Spinal cord (tissue), 10 donors: ENCODE results near the gene MYH9. TPM values are rescaled to one million over a fixed set of nuclear protein-coding genes. Genes with fewer than 3 reads are reported as not detected.

Experiments used
- DNase-seq, 6 donors: peaks; one replicate each; pipeline versions ENCODE4 v3.0.0 to v3.0.0-alpha.2; 2013 to 2015; ENCODE audit warnings: low spot score in 6 of 6, low read depth in 4 of 6
- H3K27ac ChIP-seq: one replicate; pipeline ENCODE4 v1.5.1; 2013; ENCODE audit warnings: low read depth, low read length, control low read depth
- H3K27me3 ChIP-seq: one replicate; pipeline ENCODE4 v1.6.1; 2013; ENCODE audit warnings: low read length; ENCODE audit not compliant: control insufficient read depth, insufficient read depth
- H3K36me3 ChIP-seq: one replicate; pipeline ENCODE4 v1.6.1; 2013; ENCODE audit warnings: low read length; ENCODE audit not compliant: control insufficient read depth, insufficient read depth
- H3K4me1 ChIP-seq: one replicate; pipeline ENCODE4 v1.6.1; 2013; ENCODE audit warnings: low read length; ENCODE audit not compliant: control insufficient read depth, insufficient read depth
- H3K4me3 ChIP-seq: one replicate; pipeline ENCODE4 v1.5.1; 2013; ENCODE audit warnings: low read depth, low read length, control low read depth
- H3K9me3 ChIP-seq: one replicate; pipeline ENCODE4 v1.6.1; 2013; ENCODE audit warnings: low read length; ENCODE audit not compliant: control insufficient read depth, insufficient read depth
- WGBS: methylation state at CpG from one replicate; pipeline ENCODE4 v1.1.5; 2013; ENCODE audit warnings: missing lambda C conversion rate; ENCODE audit not compliant: insufficient coverage; 5-methylcytosine and 5-hydroxymethylcytosine counted together
- polyA plus RNA-seq, 2 donors: library from polyadenylated mRNA; unstranded; fragments of 120-200 nt; gene quantifications; one replicate each; pipeline ENCODE4 v1.2.1, GENCODE V29; 2013; ENCODE audit not compliant: insufficient read length in 2 of 2
- total RNA-seq, 2 donors: library from RNA; depleted of rRNA in 1 of 2; stranded (reverse); fragments of 120-200 nt in 1 of 2; fragments of >200 nt in 1 of 2; gene quantifications; one replicate each; pipeline versions ENCODE4 v1.2.3 to v1.2.4, GENCODE V29; 2013 to 2014
- donor health status: healthy.

The MYH9 gene
- total and polyA plus RNA-seq, 4 donors: 78.7 to 122 (median 88.2) TPM

- Histone ChIP-seq H3K36me3 (peaks cover 17% of the 10 kb centered on the region), H3K27ac (no peak overlapping the region), H3K4me3 (no peak overlapping the region), H3K4me1 (peaks cover 35% of the 10 kb centered on the region), H3K9me3 (no peaks in the 10 kb centered on the region), H3K27me3 (no peaks in the 10 kb centered on the region)
- 91% methylated on average over 12 of the region's 14 CpGs for WGBS
- no peak for DNase-seq
Observed at GRCh38 chr22:36377022-36377631, 10.6 kb downstream of the MYH9 start.

- peaks cover 17% of the 10 kb centered on the region for H3K36me3 ChIP-seq
- H3K27ac ChIP-seq: no peak overlapping the region
- H3K4me1 ChIP-seq: peaks cover 39% of the 10 kb centered on the region
- no CpG with 5 or more reads among the region's 3 CpGs for WGBS
- DNase-seq: no peak
- no peaks in the 10 kb centered on the region for H3K27me3 ChIP-seq
- no peaks in the 10 kb centered on the region for H3K9me3 ChIP-seq
- H3K4me3 ChIP-seq: no peak overlapping the region
Observed at GRCh38 chr22:36376265-36376664, 11.5 kb downstream of the MYH9 start.

- H3K27ac ChIP-seq: no peak overlapping the region
Observed at GRCh38 chr22:36375071-36375980, 12.4 kb downstream of the MYH9 start.

GRCh38 chr22:36374603-36375024, 13.2 kb downstream of the MYH9 start:
- 90% methylated on average over 10 of the region's 11 CpGs for WGBS

More at GRCh38 chr22:36375071-36375980, 12.4 kb downstream of the MYH9 start:
- DNase-seq: no peak
- Histone ChIP-seq H3K27me3 (no peaks in the 10 kb centered on the region), H3K4me1 (peaks cover 48% of the 10 kb centered on the region), H3K9me3 (no peaks in the 10 kb centered on the region), H3K4me3 (no peak overlapping the region), H3K36me3 (peaks cover 17% of the 10 kb centered on the region)
- 72% methylated on average over 7 of the region's 9 CpGs for WGBS

GRCh38 chr22:36373258-36373579, 14.5 kb downstream of the MYH9 start:
- H3K27ac ChIP-seq: no peak overlapping the region
- peaks cover 7% of the 10 kb centered on the region for H3K36me3 ChIP-seq
- WGBS: 69% methylated on average over 7 of the region's 7 CpGs
- H3K27me3 ChIP-seq: no peaks in the 10 kb centered on the region
- H3K4me1 ChIP-seq: peaks cover 50% of the 10 kb centered on the region
- no peak for DNase-seq
- no peak overlapping the region for H3K4me3 ChIP-seq
- no peaks in the 10 kb centered on the region for H3K9me3 ChIP-seq

More at GRCh38 chr22:36374603-36375024, 13.2 kb downstream of the MYH9 start:
- no peaks in the 10 kb centered on the region for H3K27me3 ChIP-seq
- peaks cover 9% of the 10 kb centered on the region for H3K36me3 ChIP-seq
- H3K4me1 ChIP-seq: peaks cover 44% of the 10 kb centered on the region
- no peak overlapping the region for H3K27ac ChIP-seq
- H3K4me3 ChIP-seq: no peak overlapping the region
- no peak for DNase-seq
- H3K9me3 ChIP-seq: no peaks in the 10 kb centered on the region

- Histone ChIP-seq H3K4me1 (peaks cover 56% of the 10 kb centered on the region), H3K27me3 (no peaks in the 10 kb centered on the region), H3K9me3 (no peaks in the 10 kb centered on the region), H3K36me3 (peaks cover 7% of the 10 kb centered on the region), H3K27ac (no peak overlapping the region), H3K4me3 (no peak overlapping the region)
- no peak for DNase-seq
- WGBS: no CpG with 5 or more reads among the region's 2 CpGs
Observed at GRCh38 chr22:36371920-36372319, 15.8 kb downstream of the MYH9 start.

- Histone ChIP-seq H3K9me3 (no peaks in the 10 kb centered on the region), H3K4me1 (peaks cover 61% of the 10 kb centered on the region), H3K36me3 (peaks cover 4% of the 10 kb centered on the region), H3K27me3 (no peaks in the 10 kb centered on the region), H3K27ac (no peak overlapping the region), H3K4me3 (no peak overlapping the region)
- no peak for DNase-seq
- 52% methylated on average over 3 of the region's 11 CpGs for whole genome bisulfite sequencing
Observed at GRCh38 chr22:36369922-36370791, 17.6 kb downstream of the MYH9 start.

- no peak overlapping the region for H3K4me3 ChIP-seq
- 65% methylated on average over 4 of the region's 19 CpGs for WGBS
- DNase-seq: no peak
- no peaks in the 10 kb centered on the region for H3K9me3 ChIP-seq
- peaks cover 4% of the 10 kb centered on the region for H3K36me3 ChIP-seq
- H3K27me3 ChIP-seq: no peaks in the 10 kb centered on the region
- peak overlapping the region; percentile 44 for H3K27ac ChIP-seq
- H3K4me1 ChIP-seq: peaks cover 63% of the 10 kb centered on the region
Observed at GRCh38 chr22:36369004-36369921, 18.5 kb downstream of the MYH9 start.
